Psoas muscle (tissue), 8 donors: Measurements from ENCODE around the gene NUSAP1. TPM values are rescaled to one million over a fixed set of nuclear protein-coding genes. Genes with fewer than 3 reads are reported as not detected.

Source experiments
- ATAC-seq, 4 donors: fragments of 200-7000 bp; cut with Tn5 transposase; one replicate each; pipeline ENCODE4 v1.9.1; 2020; ENCODE audit warnings: moderate library complexity in 3 of 4, mild to moderate bottlenecking in 2 of 4
- DNase-seq, 2 donors: peaks; one replicate each; pipeline ENCODE4 v3.0.0-alpha.2; 2020
- H3K27ac ChIP-seq: fragments of 200-600 bp; one replicate; pipeline ENCODE4 v1.8.0; 2022
- H3K27me3 ChIP-seq, 3 donors: fragments of 200-600 bp in 1 of 3; one replicate each; pipeline versions ENCODE4 v1.6.1 to v1.8.0; 2013 to 2022; ENCODE audit warnings: low read length in 2 of 3, mild to moderate bottlenecking in 2 of 3, moderate library complexity in 1 of 3; ENCODE audit not compliant: insufficient read depth in 3 of 3
- H3K36me3 ChIP-seq, 2 donors: fragments of 200-600 bp in 1 of 2; one replicate each; pipeline versions ENCODE4 v1.6.1 to v1.8.0; 2013 to 2022; ENCODE audit warnings: low read depth in 1 of 2, mild to moderate bottlenecking in 1 of 2, moderate library complexity in 1 of 2; ENCODE audit not compliant: insufficient read depth in 1 of 2
- H3K4me1 ChIP-seq: fragments of 200-600 bp; one replicate; pipeline ENCODE4 v1.8.0; 2022
- H3K4me3 ChIP-seq: fragments of 200-600 bp; one replicate; pipeline ENCODE4 v1.8.0; 2022; ENCODE audit warnings: mild to moderate bottlenecking
- H3K9me3 ChIP-seq: fragments of 200-600 bp; one replicate; pipeline ENCODE4 v1.8.0; 2022
- WGBS, 3 donors: extraction: QIAGEN DNeasy Blood & Tissue Kit; methylation state at CpG; one replicate each; pipeline versions ENCODE4 v1.1.6 to v1.1.7; 2013; 5-methylcytosine and 5-hydroxymethylcytosine counted together
- intact Hi-C, 2 donors: fragments of 100-400 bp; cut with DNase I; formaldehyde crosslinking; loops; one replicate each; pipeline versions ENCODE4 v1.11.0 to v1.14.2; 2022
- polyA plus RNA-seq, 3 donors: library from polyadenylated mRNA; stranded (reverse); fragments of 200-250 nt; gene quantifications; one replicate each; pipeline ENCODE4 v1.2.3, GENCODE V29; 2013
- total RNA-seq, 4 donors: library from RNA; stranded (reverse); fragmentation: NEBNext Ultra II Directional in 2 of 4; extraction: Animal tissue kit (Norgen Biotek cat#: 25700) in 2 of 4; gene quantifications; one replicate each; pipeline versions ENCODE4 v1.2.1 to v1.2.4, GENCODE V29; 2021 to 2023
- TF ChIP-seq, protein P1 (sequence below): fragments of 200-600 bp; IDR thresholded peaks from one replicate; pipeline ENCODE4 v1.8.0; 2022; ENCODE audit warnings: antibody characterized with exemption
- donor health status: healthy with polysubstance abuse.
- donor health status: DM: no; HTN: no; CAD: no; lungs with moderate emphysema.
- donor health status: Bipolar disorder and iron deficiency.
- donor health status: healthy.
- donor health status: DM: yes; HTN: yes; CAD: no.
- donor health status: DM: no; HTN: no; CAD: no.
- donor health status: DM: no; HTN: no; CAD: no.
- donor health status: DM: yes; HTN: yes; CAD: no.

NUSAP1 gene
- total and polyA plus RNA-seq, 7 donors: 1.0 to 5.6 (median 2.3) TPM

DNA sequence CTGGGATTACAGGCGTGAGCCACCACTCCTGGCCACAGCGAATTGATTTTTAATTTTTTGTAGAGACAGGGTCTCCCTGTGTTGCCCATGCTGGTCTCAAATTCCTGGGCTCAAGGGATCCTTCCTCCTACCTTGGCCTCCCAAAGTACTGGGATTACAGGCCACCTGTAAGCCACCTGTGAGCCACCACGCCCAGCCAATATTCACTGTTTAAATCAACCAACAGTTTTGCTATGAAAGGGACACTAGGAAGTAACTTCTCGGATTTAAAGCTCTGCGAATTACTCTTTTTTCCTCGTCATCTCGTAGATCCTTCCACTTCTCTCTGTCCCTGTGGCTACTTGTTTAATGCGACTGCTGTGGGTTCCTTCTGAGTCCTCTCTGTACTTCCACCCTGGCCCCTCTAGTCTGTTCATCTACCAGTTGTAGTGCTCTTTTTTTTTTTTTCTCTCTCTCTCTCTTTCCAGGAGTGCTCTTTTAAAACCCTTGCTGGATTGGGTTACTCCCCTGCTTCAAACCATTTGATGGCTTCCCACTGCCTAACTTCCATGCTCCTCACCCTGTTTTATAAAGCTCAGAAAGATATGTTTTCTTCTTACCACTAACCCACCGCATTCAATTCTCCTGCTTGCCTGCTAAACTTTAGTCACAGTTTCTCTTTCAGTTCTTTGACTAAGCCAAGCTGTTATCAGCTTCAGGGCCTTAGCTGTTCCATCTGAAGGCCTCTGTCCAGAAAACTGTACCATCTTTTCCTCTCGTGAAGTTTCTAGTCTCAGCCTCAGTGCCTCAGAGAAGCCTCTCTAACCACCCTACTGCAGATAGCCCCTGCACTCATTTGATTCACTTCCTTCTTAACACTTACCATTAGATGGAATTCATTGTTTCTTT is 96.6 kb downstream of the NUSAP1 start:
- DNase-seq (no peak), ATAC-seq (no peak)
- no peaks in the 10 kb centered on the region for H3K9me3 ChIP-seq
- 85 to 94% (median 86%) methylated on average over 10 of the region's 10 CpGs for WGBS, 3 donors
- H3K27me3 ChIP-seq: no peaks in the 10 kb centered on the region
- TF ChIP-seq, protein P1, sequence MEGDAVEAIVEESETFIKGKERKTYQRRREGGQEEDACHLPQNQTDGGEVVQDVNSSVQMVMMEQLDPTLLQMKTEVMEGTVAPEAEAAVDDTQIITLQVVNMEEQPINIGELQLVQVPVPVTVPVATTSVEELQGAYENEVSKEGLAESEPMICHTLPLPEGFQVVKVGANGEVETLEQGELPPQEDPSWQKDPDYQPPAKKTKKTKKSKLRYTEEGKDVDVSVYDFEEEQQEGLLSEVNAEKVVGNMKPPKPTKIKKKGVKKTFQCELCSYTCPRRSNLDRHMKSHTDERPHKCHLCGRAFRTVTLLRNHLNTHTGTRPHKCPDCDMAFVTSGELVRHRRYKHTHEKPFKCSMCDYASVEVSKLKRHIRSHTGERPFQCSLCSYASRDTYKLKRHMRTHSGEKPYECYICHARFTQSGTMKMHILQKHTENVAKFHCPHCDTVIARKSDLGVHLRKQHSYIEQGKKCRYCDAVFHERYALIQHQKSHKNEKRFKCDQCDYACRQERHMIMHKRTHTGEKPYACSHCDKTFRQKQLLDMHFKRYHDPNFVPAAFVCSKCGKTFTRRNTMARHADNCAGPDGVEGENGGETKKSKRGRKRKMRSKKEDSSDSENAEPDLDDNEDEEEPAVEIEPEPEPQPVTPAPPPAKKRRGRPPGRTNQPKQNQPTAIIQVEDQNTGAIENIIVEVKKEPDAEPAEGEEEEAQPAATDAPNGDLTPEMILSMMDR: no peak
- intact Hi-C loops: no loop called here
- H3K4me3 ChIP-seq: no peak overlapping the region
- H3K27ac ChIP-seq: no peak overlapping the region
- no peaks in the 10 kb centered on the region for H3K36me3 ChIP-seq
- no peaks in the 10 kb centered on the region for H3K4me1 ChIP-seq

Other genes starting within 250 kb of the NUSAP1 start
- gene INO80, start 216.6 kb upstream of the NUSAP1 start, total RNA-seq: 10 to 100 TPM; 12.4 to 30.5 (median 22.7) TPM
- 10 to 100 TPM; 14.8 to 20.1 (median 15.5) TPM for gene INO80, start 216.6 kb upstream of the NUSAP1 start, polyA plus RNA-seq
- gene EXD1, start 102.1 kb upstream of the NUSAP1 start, total RNA-seq: not detected
- under 1 TPM in 1 of 3 donors, not detected in 2; 0.43 TPM for gene EXD1, start 102.1 kb upstream of the NUSAP1 start, polyA plus RNA-seq
- gene CHP1, start 101.6 kb upstream of the NUSAP1 start, total RNA-seq: 100 to 1,000 TPM; 103 to 194 (median 137) TPM
- 10 to 100 TPM; 53.6 to 92.1 (median 63.7) TPM for gene CHP1, start 101.6 kb upstream of the NUSAP1 start, polyA plus RNA-seq
- 1 to 10 TPM in 3 of 4 donors, under 1 TPM in 1; 0.89 to 5.4 (median 2.5) TPM for gene OIP5, start 290 bp upstream of the NUSAP1 start, total RNA-seq
- gene OIP5, start 290 bp upstream of the NUSAP1 start, polyA plus RNA-seq: 1 to 10 TPM in 2 of 3 donors, under 1 TPM in 1; 0.31 to 2.4 (median 1.8) TPM
- gene NDUFAF1, start 69.6 kb downstream of the NUSAP1 start, total RNA-seq: 10 to 100 TPM; 23.0 to 52.1 (median 36.4) TPM
- 10 to 100 TPM; 54.9 to 93.6 (median 60.6) TPM for gene NDUFAF1, start 69.6 kb downstream of the NUSAP1 start, polyA plus RNA-seq
- 10 to 100 TPM; 27.0 to 40.3 (median 32.2) TPM for gene RTF1, start 84.2 kb downstream of the NUSAP1 start, total RNA-seq
- gene RTF1, start 84.2 kb downstream of the NUSAP1 start, polyA plus RNA-seq: 10 to 100 TPM; 12.2 to 28.4 (median 15.1) TPM
- 1 to 10 TPM in 1 of 4 donors, under 1 TPM in 2, not detected in 1; 0.23 to 1.3 (median 0.89) TPM for gene ITPKA, start 161.0 kb downstream of the NUSAP1 start, total RNA-seq
- gene ITPKA, start 161.0 kb downstream of the NUSAP1 start, polyA plus RNA-seq: 1 to 10 TPM in 1 of 3 donors, under 1 TPM in 2; 0.04 to 1.7 (median 0.68) TPM
- 1 to 10 TPM in 1 of 4 donors, under 1 TPM in 3; 0.13 to 1.1 (median 0.18) TPM for gene LTK, start 180.9 kb downstream of the NUSAP1 start, total RNA-seq
- gene LTK, start 180.9 kb downstream of the NUSAP1 start, polyA plus RNA-seq: under 1 TPM in 2 of 3 donors, not detected in 1; 0.05 to 0.12 TPM
- 10 to 100 TPM; 36.9 to 43.7 (median 40.9) TPM for gene RPAP1, start 211.4 kb downstream of the NUSAP1 start, total RNA-seq
- gene RPAP1, start 211.4 kb downstream of the NUSAP1 start, polyA plus RNA-seq: 10 to 100 TPM; 16.6 to 33.8 (median 31.7) TPM
- gene TYRO3, start 226.3 kb downstream of the NUSAP1 start, total RNA-seq: 1 to 10 TPM; 1.6 to 5.6 (median 2.4) TPM
- 1 to 10 TPM; 4.6 to 5.8 (median 4.8) TPM for gene TYRO3, start 226.3 kb downstream of the NUSAP1 start, polyA plus RNA-seq